SJSA1 (cell line): ENCODE measurements around the gene PDK1. TPM values are rescaled to one million over a fixed set of nuclear protein-coding genes. Genes with fewer than 3 reads are reported as not detected.
"Not testable (repeated sequence)": the region's sequence is repeated elsewhere in the genome, so short reads cannot be mapped to it uniquely, and the experiment has no call there.

Experiments
- DNase-seq, 2 experiments: peaks; one replicate each; pipeline ENCODE4 v3.0.0-alpha.2; 2015 to 2020; ENCODE audit warnings: low spot score in 2 of 2, low read depth in 1 of 2
- H3K27ac ChIP-seq: fragments of 250-450 bp; sonication (Bioruptor Pico); 2 replicates; pipeline ENCODE4 v1.5.1; 2020; ENCODE audit warnings: mild to moderate bottlenecking, moderate library complexity
- H3K27me3 ChIP-seq: fragments of 250-450 bp; sonication (Bioruptor Pico); replicated peaks from 2 replicates; pipeline ENCODE4 v1.5.1; 2020; ENCODE audit warnings: mild to moderate bottlenecking, moderate library complexity
- H3K36me3 ChIP-seq: fragments of 250-450 bp; sonication (Bioruptor Pico); 2 replicates; pipeline ENCODE4 v1.5.1; 2020; ENCODE audit warnings: mild to moderate bottlenecking
- H3K4me1 ChIP-seq: fragments of 250-450 bp; sonication (Bioruptor Pico); replicated peaks from 2 replicates; pipeline ENCODE4 v1.6.1; 2021; ENCODE audit warnings: mild to moderate bottlenecking
- H3K4me3 ChIP-seq: fragments of 250-450 bp; sonication (Bioruptor Pico); 2 replicates; pipeline ENCODE4 v1.5.1; 2020; ENCODE audit warnings: mild to moderate bottlenecking
- H3K9me3 ChIP-seq: fragments of 250-450 bp; sonication (Bioruptor Pico); replicated peaks from 2 replicates; pipeline ENCODE4 v1.5.1; 2020; ENCODE audit warnings: mild to moderate bottlenecking
- total RNA-seq: library from RNA; depleted of rRNA; stranded (reverse); fragments of >200 nt; shearing (Covaris generic); gene quantifications from 2 replicates; pipeline ENCODE4 v1.2.3, GENCODE V29; 2014

The PDK1 gene
- total RNA-seq, 1 experiment from 2014 or later, result 8.4 TPM

GRCh38 chr2:172537851-172538250 lies 18.0 kb upstream of the PDK1 start:
- not testable (repeated sequence) for H3K4me1 ChIP-seq, H3K4me3 ChIP-seq

GRCh38 chr2:172539767-172540166 lies 16.1 kb upstream of the PDK1 start:
- DNase-seq, result no peak
- no peaks in the 10 kb centered on the region for H3K27me3 ChIP-seq
- H3K27ac ChIP-seq, result no peak overlapping the region
- H3K4me1 ChIP-seq, result no peaks in the 10 kb centered on the region
- no peak overlapping the region for H3K4me3 ChIP-seq
- no peaks in the 10 kb centered on the region for H3K36me3 ChIP-seq
- H3K9me3 ChIP-seq, result 0 out of 2 replicates have a peak, but pooled peaks cover 3% of the 10 kb centered on the region

More at GRCh38 chr2:172537851-172538250, 18.0 kb upstream of the PDK1 start:
- H3K36me3 ChIP-seq, H3K27me3 ChIP-seq, H3K9me3 ChIP-seq, H3K27ac ChIP-seq, DNase-seq: not testable (repeated sequence)

GRCh38 chr2:172540421-172540820 lies 15.5 kb upstream of the PDK1 start:
- DNase-seq, result no peak
- H3K27me3 ChIP-seq, result no peaks in the 10 kb centered on the region
- no peak overlapping the region for H3K4me3 ChIP-seq
- no peaks in the 10 kb centered on the region for H3K4me1 ChIP-seq
- H3K27ac ChIP-seq, result no peak overlapping the region
- no peaks in the 10 kb centered on the region for H3K36me3 ChIP-seq
- 0 out of 2 replicates have a peak, but pooled peaks cover 3% of the 10 kb centered on the region for H3K9me3 ChIP-seq

GRCh38 chr2:172545408-172546075 lies 10.3 kb upstream of the PDK1 start:
- Histone ChIP-seq H3K9me3 (0 out of 2 replicates have a peak, but pooled peaks cover 4% of the 10 kb centered on the region), H3K27ac (no peak overlapping the region), H3K4me3 (no peak overlapping the region), H3K4me1 (no peaks in the 10 kb centered on the region), H3K27me3 (no peaks in the 10 kb centered on the region), H3K36me3 (no peaks in the 10 kb centered on the region)
- no peak for DNase-seq

- DNase-seq, result no peak
- H3K9me3 ChIP-seq, result 0 out of 2 replicates have a peak, but pooled peaks cover 4% of the 10 kb centered on the region
- H3K27me3 ChIP-seq, result no peaks in the 10 kb centered on the region
- no peaks in the 10 kb centered on the region for H3K36me3 ChIP-seq
- H3K4me1 ChIP-seq, result peaks cover 10% of the 10 kb centered on the region
- no peak overlapping the region for H3K27ac ChIP-seq
- H3K4me3 ChIP-seq, result no peak overlapping the region
These were observed 6.8 kb upstream of the PDK1 start for GRCh38 chr2:172549131-172549530.

- H3K27me3 ChIP-seq, H3K9me3 ChIP-seq, H3K36me3 ChIP-seq, H3K4me3 ChIP-seq, H3K27ac ChIP-seq, DNase-seq: not testable (repeated sequence)
- H3K4me1 ChIP-seq, result peaks cover 11% of the 10 kb centered on the region
These were observed 6.1 kb upstream of the PDK1 start for GRCh38 chr2:172549802-172550201.

GRCh38 chr2:172550419-172550818 lies 5.5 kb upstream of the PDK1 start:
- 0 out of 2 replicates have a peak, but pooled peaks cover 4% of the 10 kb centered on the region for H3K9me3 ChIP-seq
- H3K27ac ChIP-seq, result no peak overlapping the region
- H3K4me3 ChIP-seq, result no peak overlapping the region
- no peak for DNase-seq
- H3K27me3 ChIP-seq, result no peaks in the 10 kb centered on the region
- no peaks in the 10 kb centered on the region for H3K36me3 ChIP-seq
- peaks cover 17% of the 10 kb centered on the region for H3K4me1 ChIP-seq

- H3K36me3 ChIP-seq, result peaks cover 4% of the 10 kb centered on the region
- no peak for DNase-seq
- no peak overlapping the region for H3K27ac ChIP-seq
- H3K4me1 ChIP-seq, result peaks cover 17% of the 10 kb centered on the region
- H3K27me3 ChIP-seq, result no peaks in the 10 kb centered on the region
- H3K9me3 ChIP-seq, result no peaks in the 10 kb centered on the region
- H3K4me3 ChIP-seq, result no peak overlapping the region
These were observed 4.6 kb upstream of the PDK1 start for GRCh38 chr2:172551271-172551670.

GRCh38 chr2:172552547-172553291 lies 3.2 kb upstream of the PDK1 start:
- H3K4me1 ChIP-seq, result peaks cover 24% of the 10 kb centered on the region
- peak in 1 of 2 experiments; percentile 38 for DNase-seq
- no peaks in the 10 kb centered on the region for H3K27me3 ChIP-seq
- H3K27ac ChIP-seq, result no peak overlapping the region
- H3K36me3 ChIP-seq, result peaks cover 4% of the 10 kb centered on the region
- no peaks in the 10 kb centered on the region for H3K9me3 ChIP-seq
- no peak overlapping the region for H3K4me3 ChIP-seq

- Histone ChIP-seq H3K27me3 (no peaks in the 10 kb centered on the region), H3K27ac (0 out of 2 replicates have a peak overlapping the region, but pooled peaks have one; percentile 57), H3K4me1 (peaks cover 24% of the 10 kb centered on the region), H3K9me3 (no peaks in the 10 kb centered on the region), H3K4me3 (peak overlapping the region; percentile 83), H3K36me3 (peaks cover 4% of the 10 kb centered on the region)
- no peak for DNase-seq
These were observed 1.3 kb upstream of the PDK1 start for GRCh38 chr2:172554352-172555271.

- DNase-seq, result no peak
- H3K36me3 ChIP-seq, result peaks cover 4% of the 10 kb centered on the region
- no peaks in the 10 kb centered on the region for H3K9me3 ChIP-seq
- H3K27ac ChIP-seq, result peak overlapping the region; percentile 57
- H3K4me3 ChIP-seq, result peak overlapping the region; percentile 83
- no peaks in the 10 kb centered on the region for H3K27me3 ChIP-seq
- peaks cover 24% of the 10 kb centered on the region for H3K4me1 ChIP-seq
These were observed 693 bp upstream of the PDK1 start for GRCh38 chr2:172555272-172555521.

GRCh38 chr2:172556284-172557033 lies 569 bp downstream of the PDK1 start:
- no peaks in the 10 kb centered on the region for H3K9me3 ChIP-seq
- DNase-seq, result peak in 1 of 2 experiments; percentile 64
- H3K4me3 ChIP-seq, result peak overlapping the region; percentile 83
- peaks cover 4% of the 10 kb centered on the region for H3K36me3 ChIP-seq
- H3K27me3 ChIP-seq, result no peaks in the 10 kb centered on the region
- peaks cover 24% of the 10 kb centered on the region for H3K4me1 ChIP-seq
- peak overlapping the region; percentile 52 for H3K27ac ChIP-seq

- no peak overlapping the region for H3K4me3 ChIP-seq
- H3K9me3 ChIP-seq, result no peaks in the 10 kb centered on the region
- H3K36me3 ChIP-seq, result peaks cover 8% of the 10 kb centered on the region
- no peak overlapping the region for H3K27ac ChIP-seq
- H3K4me1 ChIP-seq, result peaks cover 15% of the 10 kb centered on the region
- no peak for DNase-seq
- no peaks in the 10 kb centered on the region for H3K27me3 ChIP-seq
These were observed 2.5 kb downstream of the PDK1 start for GRCh38 chr2:172558372-172558771.
